Lower leg skin (tissue), 4 donors: ENCODE results near the gene SCFD2. TPM values are rescaled to one million over a fixed set of nuclear protein-coding genes. Genes with fewer than 3 reads are reported as not detected.

Experiments
- DNase-seq, 2 donors: peaks; one replicate each; pipeline ENCODE4 v3.0.0-alpha.2; 2019; ENCODE audit warnings: low spot score in 2 of 2
- H3K4me3 ChIP-seq: fragments of 200-600 bp; sonication (generic); 2 replicates; pipeline ENCODE4 v1.5.1; 2017; ENCODE audit warnings: mild to moderate bottlenecking, low read depth; ENCODE audit not compliant: poor library complexity, severe bottlenecking
- CTCF ChIP-seq, 3 donors: fragments of 450-650 bp; IDR thresholded peaks; one replicate each; pipeline ENCODE4 v1.5.1; 2016; ENCODE audit warnings: antibody characterized with exemption in 3 of 3, mild to moderate bottlenecking in 3 of 3, moderate library complexity in 2 of 3
- POLR2A ChIP-seq, 2 donors: fragments of 450-650 bp; IDR thresholded peaks; one replicate each; pipeline ENCODE4 v1.6.1; 2016 to 2017; ENCODE audit warnings: antibody characterized with exemption in 2 of 2, mild to moderate bottlenecking in 1 of 2, moderate library complexity in 1 of 2
- WGBS, 2 donors: methylation state at CpG; one replicate each; pipeline ENCODE4 v1.1.5; 2018; 5-methylcytosine and 5-hydroxymethylcytosine counted together
- intact Hi-C: fragments of 100-400 bp; cut with DNase I; formaldehyde crosslinking; loops from one replicate; pipeline ENCODE4 v1.15.0; 2023; ENCODE audit warnings: low total_unique reads
- total RNA-seq, 4 donors: library from RNA; depleted of rRNA; stranded (reverse); fragments of >200 nt; gene quantifications; one replicate each; pipeline ENCODE4 v1.1.0, GENCODE V29; 2016

Gene SCFD2
- total RNA-seq, 4 donors from 2014 or later: 13.6 to 23.3 (median 19.0) TPM

DNA sequence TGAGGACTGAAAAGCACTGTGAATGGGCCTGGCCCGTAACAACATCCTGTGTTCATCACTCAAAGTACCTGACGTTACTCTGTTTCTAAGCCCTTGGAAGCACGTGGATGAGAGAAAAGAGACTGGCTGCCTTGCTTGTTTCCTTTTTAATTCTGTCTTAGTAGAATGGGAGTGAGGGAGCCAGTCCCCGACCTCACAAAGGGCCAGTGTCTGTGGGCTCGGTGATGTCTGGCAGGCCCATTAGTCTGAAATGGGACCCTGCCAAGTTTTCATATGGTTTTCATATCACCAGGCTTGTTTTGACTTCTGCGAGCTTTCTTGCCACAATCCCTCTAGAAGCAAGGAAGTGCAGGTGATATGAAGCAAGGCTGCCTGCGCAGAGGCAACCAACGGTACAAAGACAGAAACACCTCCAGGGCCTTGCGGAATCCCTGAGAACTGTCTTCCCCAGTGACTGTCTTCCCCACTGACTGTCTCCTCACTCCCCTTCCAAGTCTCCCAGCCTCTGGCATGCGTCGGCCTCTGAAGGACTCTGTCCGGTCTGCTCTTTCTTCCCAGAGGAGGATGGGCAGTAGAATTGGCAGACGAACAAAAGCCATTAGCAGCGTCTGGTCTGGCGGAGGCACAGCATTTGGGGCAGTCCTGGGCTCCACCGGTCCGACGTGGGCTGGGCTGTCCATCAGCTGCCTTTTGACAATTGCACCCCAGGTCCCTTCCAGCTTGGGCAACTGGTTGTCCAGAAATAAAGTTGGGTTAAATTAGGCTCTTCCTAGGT, 524.0 kb downstream of the SCFD2 start:
- H3K4me3 ChIP-seq: no peak overlapping the region
- DNase-seq: no peak
- 61 to 73% methylated on average over 18 of the region's 18 CpGs for WGBS, 2 donors
- TF ChIP-seq CTCF (IDR thresholded peaks at IDR 0.05) (no peak), POLR2A (IDR thresholded peaks at IDR 0.05) (no peak)
- intact Hi-C loops: no loop called here

DNA sequence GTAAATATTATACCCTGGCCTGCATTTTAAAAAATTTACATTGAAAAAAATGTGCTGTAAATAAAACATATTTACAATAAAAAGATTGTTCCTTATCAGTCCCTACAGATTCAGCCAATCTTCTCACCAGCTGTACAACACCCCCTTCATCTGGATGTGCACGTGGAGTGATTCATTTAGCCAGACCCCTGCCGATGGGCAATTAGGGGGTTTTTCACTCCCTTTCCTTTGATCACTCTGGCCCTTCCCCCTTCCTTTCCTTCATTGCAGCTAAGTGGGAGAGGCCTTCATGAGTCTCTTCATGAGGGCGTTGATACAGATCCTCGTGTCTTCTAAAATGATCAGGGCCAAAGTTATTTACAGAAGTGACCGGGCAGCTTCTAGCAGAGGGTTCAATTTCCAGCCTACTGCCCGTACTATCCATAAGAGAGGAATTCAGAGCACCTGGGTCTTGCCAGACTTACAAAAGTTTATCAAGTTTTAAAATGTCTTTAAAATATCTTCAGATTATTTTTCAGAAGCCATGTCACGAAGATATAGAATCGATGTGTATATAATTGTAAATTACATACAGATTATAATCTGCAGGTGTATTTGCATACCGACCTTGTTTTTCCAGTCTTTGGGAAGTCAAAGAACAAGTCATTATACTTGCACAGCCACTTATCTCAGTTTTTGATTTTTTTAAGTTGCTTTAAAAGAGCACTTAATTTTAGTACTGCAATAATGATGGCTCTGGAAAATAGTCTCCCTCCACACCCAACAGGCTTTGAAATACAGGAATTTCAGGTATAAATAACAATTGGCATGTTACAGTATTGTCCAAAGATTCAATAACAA, 525.1 kb downstream of the SCFD2 start:
- 59 to 63% methylated on average over 9 of the region's 9 CpGs for WGBS, 2 donors
- TF ChIP-seq POLR2A (IDR thresholded peaks at IDR 0.05) (no peak), CTCF (IDR thresholded peaks at IDR 0.05) (no peak)
- intact Hi-C loops: no loop called here
- no peak overlapping the region for H3K4me3 ChIP-seq
- DNase-seq: no peak

DNA sequence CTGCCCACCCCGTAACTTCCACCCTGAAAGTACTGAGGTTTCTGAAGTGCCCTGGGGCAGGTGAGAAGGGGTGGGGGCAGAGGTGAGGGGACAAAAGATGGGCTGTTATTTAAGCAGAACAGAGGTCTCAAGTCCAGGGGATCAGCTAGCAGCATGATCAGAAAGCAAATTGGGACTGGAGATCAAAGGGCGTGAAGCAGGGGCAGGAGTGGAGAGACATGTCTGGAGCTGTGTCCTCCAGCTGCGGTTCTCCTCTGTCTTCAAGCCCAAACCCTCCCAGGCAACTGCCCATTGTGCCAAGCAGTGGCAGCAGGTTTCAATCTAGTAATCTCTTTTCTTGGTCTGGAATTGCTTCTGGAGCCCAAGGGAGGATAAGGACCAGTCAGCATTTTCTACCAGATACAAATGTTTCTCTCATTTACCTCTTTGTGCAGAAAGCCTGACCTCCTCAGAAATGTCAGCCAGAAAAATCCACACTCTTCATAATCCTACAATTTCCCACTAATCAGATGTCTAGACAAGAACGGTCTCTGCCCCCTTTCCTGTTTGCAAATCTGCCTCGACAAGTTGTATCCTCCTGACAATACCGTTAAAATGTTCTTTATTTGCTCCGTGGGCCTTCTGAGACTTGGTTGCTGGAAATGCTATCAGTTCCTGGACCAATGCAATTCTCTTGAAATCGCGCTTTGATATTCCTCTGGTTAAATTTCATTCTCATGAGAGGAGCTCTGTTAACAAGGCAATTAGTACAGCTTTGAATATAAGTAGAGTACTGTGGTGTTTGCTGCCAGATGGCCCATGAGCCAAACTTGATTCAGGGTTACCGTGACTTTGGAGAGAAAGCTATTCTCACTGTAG, 526.9 kb downstream of the SCFD2 start:
- TF ChIP-seq POLR2A (IDR thresholded peaks at IDR 0.05) (no peak), CTCF (IDR thresholded peaks at IDR 0.05) (no peak)
- intact Hi-C loops: no loop called here
- WGBS, 2 donors: 38 to 49% methylated on average over 10 of the region's 10 CpGs
- no peak for DNase-seq
- H3K4me3 ChIP-seq: no peak overlapping the region

DNA sequence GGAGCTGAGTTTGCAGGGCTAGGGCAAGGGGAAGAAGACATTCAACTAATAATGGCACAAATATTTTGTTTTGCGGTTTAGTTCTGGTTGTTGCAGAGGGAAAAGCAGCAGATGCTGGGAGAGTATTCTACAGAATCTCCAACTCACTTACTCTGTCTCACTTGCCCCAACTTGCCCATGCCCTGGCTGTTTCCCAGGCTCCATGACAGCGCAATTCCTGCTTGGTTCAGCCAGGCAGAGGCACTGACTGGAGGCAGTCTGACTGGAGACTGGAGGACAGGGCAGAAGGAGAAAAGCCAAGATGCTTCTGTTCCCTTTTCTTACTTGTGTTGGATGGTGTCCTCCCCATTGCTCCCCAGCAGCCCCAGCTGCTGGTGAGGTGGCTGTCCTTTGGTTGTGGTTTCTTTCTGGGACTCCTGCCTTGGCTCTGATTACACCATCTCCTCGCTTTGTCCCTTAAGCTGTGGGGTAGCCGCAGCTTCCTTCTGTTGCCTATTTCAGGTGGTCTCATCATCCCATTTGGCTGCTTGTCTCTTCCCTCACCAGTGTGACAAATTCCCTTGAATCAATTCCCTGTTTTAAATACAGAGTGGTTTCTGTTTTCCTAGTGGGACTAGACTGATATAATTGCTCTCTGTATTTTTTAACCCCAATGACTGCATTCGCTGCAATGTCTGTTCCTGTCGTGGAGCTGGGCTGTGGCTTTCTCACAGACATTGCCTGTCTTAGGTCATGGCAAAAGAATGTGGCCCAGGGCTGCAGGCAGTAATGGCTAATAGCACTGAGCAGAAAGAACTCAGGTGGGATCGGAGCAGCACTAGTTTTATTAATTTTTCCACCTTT, 527.9 kb downstream of the SCFD2 start:
- intact Hi-C loops: no loop called here
- TF ChIP-seq CTCF (IDR thresholded peaks at IDR 0.05) (no peak), POLR2A (IDR thresholded peaks at IDR 0.05) (no peak)
- WGBS, 2 donors: 54 to 58% methylated on average over 7 of the region's 7 CpGs
- DNase-seq: peak in 1 of 2 donors; percentile 69
- no peak overlapping the region for H3K4me3 ChIP-seq

GRCh38 chr4:52836678-52837077, 529.2 kb downstream of the SCFD2 start:
- DNase-seq: no peak
- H3K4me3 ChIP-seq: no peak overlapping the region
- TF ChIP-seq CTCF (IDR thresholded peaks at IDR 0.05): no peak
- TF ChIP-seq POLR2A (IDR thresholded peaks at IDR 0.05): no peak
- WGBS, 2 donors: 70 to 85% methylated on average over 7 of the region's 7 CpGs
- intact Hi-C loops: no loop called here
